Caco-2 (cell line): ENCODE measurements around the gene NHLRC4. TPM values are rescaled to one million over a fixed set of nuclear protein-coding genes. Genes with fewer than 3 reads are reported as not detected.
"Not testable (repeated sequence)": the region's sequence is repeated elsewhere in the genome, so short reads cannot be mapped to it uniquely, and the experiment has no call there.

Experiments used
- BruUV-seq: library from RNA; stranded (reverse); fragments of 400-500 nt; replicated peaks from 2 replicates; lab custom pipeline; 2021; lab: Mats Ljungman, UMichigan
- CTCF ChIA-PET: fragments of 300-600 bp; sonication (Branson Sonifier 250); formaldehyde crosslinking; loops from one replicate; lab custom pipeline; 2022; ENCODE audit warnings: antibody characterized with exemption; lab: Charles Lee
- POLR2A ChIA-PET: fragments of 300-600 bp; sonication (Branson Sonifier 250); formaldehyde crosslinking; loops from one replicate; lab custom pipeline; 2022; ENCODE audit warnings: antibody characterized with exemption; lab: Charles Lee
- DNase-seq, 2 experiments: peaks; one replicate each; pipeline versions ENCODE4 v3.0.0 to v3.0.0-alpha.2; 2020 to 2022
- H3K27me3 ChIP-seq: replicated peaks from 2 replicates; pipeline ENCODE4 v1.6.0; 2011; ENCODE audit warnings: low read length; ENCODE audit not compliant: control insufficient read depth, insufficient read depth
- H3K36me3 ChIP-seq: 2 replicates; pipeline ENCODE4 v1.5.1; 2011; ENCODE audit warnings: low read length; ENCODE audit not compliant: control insufficient read depth, insufficient read depth
- H3K4me1 ChIP-seq: fragments of 250-450 bp; sonication (Bioruptor Pico); 2 replicates; pipeline ENCODE4 v1.5.1; 2020; ENCODE audit warnings: mild to moderate bottlenecking
- H3K4me3 ChIP-seq: 2 replicates; pipeline ENCODE4 v1.5.1; 2011; ENCODE audit warnings: low read depth, mild to moderate bottlenecking, control low read depth, low read length
- H3K9me3 ChIP-seq: fragments of 250-450 bp; sonication (Bioruptor Pico); 2 replicates; pipeline ENCODE4 v1.5.1; 2020; ENCODE audit warnings: mild to moderate bottlenecking, moderate library complexity
- H3K27ac Mint-ChIP-seq: one replicate; pipeline ENCODE4 v1.8.0; 2022; ENCODE audit warnings: mixed read lengths; ENCODE audit not compliant: unreplicated experiment
- H3K27me3 Mint-ChIP-seq: one replicate; pipeline ENCODE4 v1.8.0; 2022; ENCODE audit warnings: mixed read lengths; ENCODE audit not compliant: insufficient read depth, unreplicated experiment
- H3K36me3 Mint-ChIP-seq: one replicate; pipeline ENCODE4 v1.8.0; 2022; ENCODE audit warnings: mild to moderate bottlenecking, mixed read lengths; ENCODE audit not compliant: insufficient read depth, unreplicated experiment
- H3K4me1 Mint-ChIP-seq: one replicate; pipeline ENCODE4 v1.8.0; 2022; ENCODE audit warnings: low read depth, mixed read lengths; ENCODE audit not compliant: unreplicated experiment
- H3K4me3 Mint-ChIP-seq: one replicate; pipeline ENCODE4 v1.8.0; 2022; ENCODE audit warnings: mild to moderate bottlenecking, moderate library complexity, mixed read lengths; ENCODE audit not compliant: unreplicated experiment
- H3K9me3 Mint-ChIP-seq: one replicate; pipeline ENCODE4 v1.8.0; 2022; ENCODE audit warnings: mixed read lengths; ENCODE audit not compliant: unreplicated experiment
- intact Hi-C: fragments of 100-400 bp; cut with micrococcal nuclease; formaldehyde crosslinking; loops from one replicate; pipeline ENCODE4 v1.10.0; 2022; ENCODE audit not compliant: unreplicated experiment
- total RNA-seq: library from RNA; stranded (reverse); gene quantifications from 2 replicates; pipeline ENCODE4 v1.2.3, GENCODE V29; 2022
- TF ChIP-seq, protein P1 (sequence below), 2 experiments: fragments of 200-600 bp in 1 of 2; IDR thresholded peaks; 1 replicate in 1 of 2; 2 replicates in 1 of 2; pipeline versions ENCODE4 v1.5.1 to v1.8.0; 2011 to 2022; ENCODE audit warnings: antibody characterized with exemption in 1 of 2, control low read depth in 1 of 2, inconsistent platforms in 1 of 2, low read depth in 1 of 2, low read length in 1 of 2, mild to moderate bottlenecking in 1 of 2, moderate library complexity in 1 of 2; ENCODE audit not compliant: insufficient read depth in 1 of 2, severe bottlenecking in 1 of 2, unreplicated experiment in 1 of 2

The NHLRC4 gene
- total RNA-seq, 1 experiment from 2014 or later, result not detected

DNA sequence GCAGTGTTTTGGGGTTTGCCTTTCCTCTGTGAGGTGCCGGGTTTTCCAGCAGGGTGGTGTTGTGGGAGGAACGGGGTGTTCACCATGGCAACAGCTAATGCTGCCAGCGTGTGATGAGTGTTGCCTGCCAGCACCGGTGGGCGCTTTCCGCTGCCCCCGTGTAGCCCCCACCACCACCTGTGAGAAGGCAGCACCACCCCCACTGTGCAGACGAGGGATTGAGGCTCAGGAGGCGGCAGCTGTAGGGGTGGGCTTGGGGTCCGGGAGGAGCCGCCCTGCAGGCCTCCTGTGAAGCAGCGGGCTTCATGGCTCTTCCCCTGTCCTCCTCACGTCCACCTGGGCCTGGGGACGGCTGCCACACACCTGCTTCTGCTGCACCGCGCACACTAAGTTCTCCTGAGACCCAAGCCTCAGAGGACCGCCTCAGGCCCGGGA is 28.3 kb downstream of the NHLRC4 start:
- no peaks in the 10 kb centered on the region for H3K27me3 ChIP-seq
- H3K27ac Mint-ChIP-seq, result no peak overlapping the region
- intact Hi-C loops, result no loop called here
- CTCF ChIA-PET, result no interaction called here
- peak in 1 of 2 experiments; percentile 28 for DNase-seq
- no peaks in the 10 kb centered on the region for H3K9me3 ChIP-seq
- peaks cover 25% of the 10 kb centered on the region for H3K4me1 Mint-ChIP-seq
- no peak overlapping the region for H3K4me3 ChIP-seq
- BruUV-seq, result no TSS peak
- peaks cover 22% of the 10 kb centered on the region for H3K36me3 Mint-ChIP-seq
- H3K4me1 ChIP-seq, result peaks cover 29% of the 10 kb centered on the region
- TF ChIP-seq, protein P1, sequence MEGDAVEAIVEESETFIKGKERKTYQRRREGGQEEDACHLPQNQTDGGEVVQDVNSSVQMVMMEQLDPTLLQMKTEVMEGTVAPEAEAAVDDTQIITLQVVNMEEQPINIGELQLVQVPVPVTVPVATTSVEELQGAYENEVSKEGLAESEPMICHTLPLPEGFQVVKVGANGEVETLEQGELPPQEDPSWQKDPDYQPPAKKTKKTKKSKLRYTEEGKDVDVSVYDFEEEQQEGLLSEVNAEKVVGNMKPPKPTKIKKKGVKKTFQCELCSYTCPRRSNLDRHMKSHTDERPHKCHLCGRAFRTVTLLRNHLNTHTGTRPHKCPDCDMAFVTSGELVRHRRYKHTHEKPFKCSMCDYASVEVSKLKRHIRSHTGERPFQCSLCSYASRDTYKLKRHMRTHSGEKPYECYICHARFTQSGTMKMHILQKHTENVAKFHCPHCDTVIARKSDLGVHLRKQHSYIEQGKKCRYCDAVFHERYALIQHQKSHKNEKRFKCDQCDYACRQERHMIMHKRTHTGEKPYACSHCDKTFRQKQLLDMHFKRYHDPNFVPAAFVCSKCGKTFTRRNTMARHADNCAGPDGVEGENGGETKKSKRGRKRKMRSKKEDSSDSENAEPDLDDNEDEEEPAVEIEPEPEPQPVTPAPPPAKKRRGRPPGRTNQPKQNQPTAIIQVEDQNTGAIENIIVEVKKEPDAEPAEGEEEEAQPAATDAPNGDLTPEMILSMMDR (IDR thresholded peaks at IDR 0.05; ENCODE audit: insufficient read depth in 1 of 2, low read depth in 1 of 2, low read length in 1 of 2, severe bottlenecking in 1 of 2, unreplicated experiment in 1 of 2), result no peak
- peaks cover 2% of the 10 kb centered on the region for H3K36me3 ChIP-seq
- no peaks in the 10 kb centered on the region for H3K9me3 Mint-ChIP-seq
- H3K4me3 Mint-ChIP-seq, result no peak overlapping the region
- no peaks in the 10 kb centered on the region for H3K27me3 Mint-ChIP-seq
- POLR2A ChIA-PET, result no interaction called here

DNA sequence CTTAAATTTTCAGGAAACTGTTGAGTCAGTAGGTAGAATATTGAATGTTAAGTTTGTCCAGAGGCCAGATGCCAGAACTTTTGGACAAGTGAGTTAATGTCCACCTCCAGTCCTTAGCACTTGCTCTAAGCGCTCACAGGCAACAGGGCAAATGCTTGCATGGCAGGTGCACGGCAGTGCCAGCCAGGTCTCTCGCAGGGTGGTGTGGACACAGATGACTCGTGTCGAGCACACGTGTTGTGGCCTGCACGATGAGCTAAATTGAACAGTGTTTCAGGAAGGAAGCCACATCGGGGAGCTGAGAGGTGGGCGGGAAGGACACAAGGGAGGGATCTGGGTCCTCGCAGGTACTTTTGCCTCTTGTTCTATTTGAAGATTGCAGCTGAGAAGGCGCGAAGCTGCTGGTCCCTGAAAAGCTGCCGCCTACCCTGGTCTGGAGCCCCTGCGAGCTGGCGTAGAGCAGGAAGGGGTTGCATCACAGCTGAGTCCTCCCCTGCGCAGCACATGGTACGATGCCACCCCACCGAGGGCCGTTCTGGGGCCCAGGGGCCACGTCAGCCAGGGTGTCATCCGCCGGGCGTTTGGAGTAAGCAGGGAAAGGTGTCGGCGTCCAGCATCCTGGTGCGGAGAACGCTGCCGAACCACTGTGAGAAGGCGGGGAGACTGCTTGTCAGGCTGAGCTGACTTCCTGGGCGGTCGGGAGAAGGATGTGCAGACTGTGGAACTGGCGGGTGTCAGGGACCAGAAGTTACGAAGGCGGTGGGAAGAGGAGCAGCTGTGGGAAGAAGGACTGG is 29.3 kb downstream of the NHLRC4 start:
- Histone ChIP-seq H3K4me3 (no peak overlapping the region), H3K36me3 (peaks cover 2% of the 10 kb centered on the region), H3K9me3 (no peaks in the 10 kb centered on the region), H3K4me1 (peaks cover 29% of the 10 kb centered on the region), H3K27me3 (no peaks in the 10 kb centered on the region)
- peak overlapping the region; percentile 38 for H3K27ac Mint-ChIP-seq
- H3K27me3 Mint-ChIP-seq, result no peaks in the 10 kb centered on the region
- TF ChIP-seq, protein P1 (IDR thresholded peaks at IDR 0.05; ENCODE audit: insufficient read depth in 1 of 2, low read depth in 1 of 2, low read length in 1 of 2, severe bottlenecking in 1 of 2, unreplicated experiment in 1 of 2), result no peak
- ChIA-PET CTCF (no interaction called here), POLR2A (no interaction called here)
- H3K4me1 Mint-ChIP-seq, result peaks cover 17% of the 10 kb centered on the region
- BruUV-seq, result no TSS peak
- H3K9me3 Mint-ChIP-seq, result no peaks in the 10 kb centered on the region
- peaks cover 22% of the 10 kb centered on the region for H3K36me3 Mint-ChIP-seq
- peak in 1 of 2 experiments; percentile 30 for DNase-seq
- intact Hi-C loops, result no loop called here
- no peak overlapping the region for H3K4me3 Mint-ChIP-seq

DNA sequence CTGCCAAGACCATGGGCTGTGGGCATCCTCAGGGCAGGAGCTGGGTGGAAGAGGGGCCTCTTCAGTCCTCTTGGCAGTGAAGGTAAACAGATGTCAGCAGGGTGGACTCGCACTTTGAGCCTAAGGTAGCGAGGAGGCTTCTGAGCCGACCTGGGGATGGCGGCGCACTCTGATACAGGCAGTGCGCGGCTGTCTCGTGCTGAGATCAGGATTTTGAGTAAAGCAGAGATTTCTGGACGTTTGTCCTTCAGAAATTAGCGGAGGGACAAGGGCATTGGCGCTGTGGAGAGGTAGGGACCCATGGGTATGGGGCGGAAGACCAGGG is 29.9 kb downstream of the NHLRC4 start:
- peaks cover 13% of the 10 kb centered on the region for H3K4me1 Mint-ChIP-seq
- H3K27ac Mint-ChIP-seq, result peak overlapping the region; percentile 38
- DNase-seq, result no peak
- Histone ChIP-seq H3K4me3 (no peak overlapping the region), H3K4me1 (peaks cover 27% of the 10 kb centered on the region), H3K36me3 (peaks cover 2% of the 10 kb centered on the region), H3K9me3 (no peaks in the 10 kb centered on the region), H3K27me3 (no peaks in the 10 kb centered on the region)
- TF ChIP-seq, protein P1 (IDR thresholded peaks at IDR 0.05; ENCODE audit: insufficient read depth in 1 of 2, low read depth in 1 of 2, low read length in 1 of 2, severe bottlenecking in 1 of 2, unreplicated experiment in 1 of 2), result no peak
- no TSS peak for BruUV-seq
- H3K27me3 Mint-ChIP-seq, result no peaks in the 10 kb centered on the region
- CTCF ChIA-PET, result no interaction called here
- H3K4me3 Mint-ChIP-seq, result no peak overlapping the region
- no peaks in the 10 kb centered on the region for H3K9me3 Mint-ChIP-seq
- POLR2A ChIA-PET, result no interaction called here
- H3K36me3 Mint-ChIP-seq, result peaks cover 22% of the 10 kb centered on the region
- intact Hi-C loops, result no loop called here

DNA sequence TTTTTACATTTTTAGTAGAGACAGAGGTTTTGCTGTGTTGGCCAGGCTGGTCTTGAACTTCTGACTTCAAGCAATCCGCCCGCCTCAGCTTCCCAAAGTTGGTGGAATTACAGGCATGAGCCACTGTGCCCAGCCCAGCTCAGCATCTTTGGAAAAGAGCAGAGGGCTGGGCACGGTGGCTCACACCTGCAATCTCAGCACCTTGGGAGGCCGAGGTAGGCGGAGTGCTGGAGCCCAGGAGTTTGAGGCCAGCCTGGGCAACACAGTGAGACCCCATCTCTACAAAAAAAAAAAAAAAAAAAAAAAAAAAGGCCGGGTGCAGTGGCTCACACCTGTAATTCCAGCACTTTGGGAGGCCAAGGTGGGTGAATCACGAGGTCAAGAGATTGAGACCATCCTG is 30.9 kb downstream of the NHLRC4 start:
- CTCF ChIA-PET, BruUV-seq, H3K9me3 Mint-ChIP-seq: not testable (repeated sequence)

More for the DNA sequence above, 30.9 kb downstream of the NHLRC4 start:
- H3K4me1 ChIP-seq, result peaks cover 18% of the 10 kb centered on the region
- DNase-seq, result peak in 1 of 2 experiments; percentile 26
- POLR2A ChIA-PET, H3K4me3 ChIP-seq, H3K27ac Mint-ChIP-seq, H3K9me3 ChIP-seq, H3K27me3 Mint-ChIP-seq, H3K4me3 Mint-ChIP-seq, H3K27me3 ChIP-seq, H3K36me3 ChIP-seq, intact Hi-C loops: not testable (repeated sequence)
- Mint-ChIP-seq H3K4me1 (peaks cover 13% of the 10 kb centered on the region), H3K36me3 (peaks cover 22% of the 10 kb centered on the region)
